Stomach smooth muscle (tissue), 2 donors: ENCODE data around the gene IGF1R.

Source experiments
- H3K27ac ChIP-seq: one replicate; pipeline ENCODE4 v1.7.0; 2013; ENCODE audit warnings: mild to moderate bottlenecking, low read length, inconsistent platforms
- H3K27me3 ChIP-seq, 2 donors: one replicate each; pipeline ENCODE4 v1.7.0; 2013; ENCODE audit warnings: low read length in 2 of 2; ENCODE audit not compliant: insufficient read depth in 2 of 2, control insufficient read depth in 1 of 2
- H3K36me3 ChIP-seq, 2 donors: one replicate each; pipeline ENCODE4 v1.7.0; 2013; ENCODE audit warnings: low read length in 2 of 2; ENCODE audit not compliant: control insufficient read depth in 2 of 2, insufficient read depth in 2 of 2
- H3K4me1 ChIP-seq: one replicate; pipeline ENCODE4 v1.7.0; 2013; ENCODE audit warnings: low read length; ENCODE audit not compliant: control insufficient read depth, insufficient read depth
- H3K4me3 ChIP-seq, 2 donors: one replicate each; pipeline ENCODE4 v1.7.0; 2013; ENCODE audit warnings: low read length in 2 of 2
- H3K9ac ChIP-seq, 2 donors: one replicate each; pipeline ENCODE4 v1.7.0; 2013; ENCODE audit warnings: low read length in 2 of 2, mild to moderate bottlenecking in 1 of 2
- H3K9me3 ChIP-seq, 2 donors: one replicate each; pipeline ENCODE4 v1.7.0; 2013; ENCODE audit warnings: low read length in 2 of 2; ENCODE audit not compliant: control insufficient read depth in 2 of 2
- donor health status: healthy.
- donor health status: Pancreatic carcinoma.

The IGF1R gene

GRCh38 chr15:98845138-98845884 lies 197.0 kb downstream of the IGF1R start:
- Histone ChIP-seq H3K27me3 (no peaks in the 10 kb centered on the region), H3K9me3 (no peaks in the 10 kb centered on the region), H3K9ac (no peak overlapping the region), H3K4me1 (peaks cover 12% of the 10 kb centered on the region), H3K36me3 (no peaks in the 10 kb centered on the region), H3K4me3 (no peak overlapping the region), H3K27ac (no peak overlapping the region)

GRCh38 chr15:98850961-98851572 lies 202.7 kb downstream of the IGF1R start:
- no peaks in the 10 kb centered on the region for H3K27me3 ChIP-seq
- peak overlapping the region in 1 of 2 donors; percentile 61 for H3K9ac ChIP-seq
- H3K4me3 ChIP-seq, result peak overlapping the region; percentile 44 to 74
- H3K4me1 ChIP-seq, result peaks cover 59% of the 10 kb centered on the region
- H3K27ac ChIP-seq, result peak overlapping the region; percentile 91
- H3K9me3 ChIP-seq, result no peaks in the 10 kb centered on the region
- H3K36me3 ChIP-seq, result no peaks in the 10 kb centered on the region

GRCh38 chr15:98853161-98853560 lies 204.8 kb downstream of the IGF1R start:
- peak overlapping the region; percentile 74 to 82 for H3K4me3 ChIP-seq
- H3K9me3 ChIP-seq, result no peaks in the 10 kb centered on the region
- H3K4me1 ChIP-seq, result peaks cover 67% of the 10 kb centered on the region
- no peaks in the 10 kb centered on the region for H3K27me3 ChIP-seq
- H3K36me3 ChIP-seq, result no peaks in the 10 kb centered on the region
- H3K9ac ChIP-seq, result peak overlapping the region; percentile 54 to 80
- peak overlapping the region; percentile 91 for H3K27ac ChIP-seq

- H3K27ac ChIP-seq, result peak overlapping the region; percentile 91
- H3K9me3 ChIP-seq, result no peaks in the 10 kb centered on the region
- peak overlapping the region; percentile 29 to 46 for H3K9ac ChIP-seq
- H3K4me1 ChIP-seq, result peaks cover 67% of the 10 kb centered on the region
- H3K27me3 ChIP-seq, result no peaks in the 10 kb centered on the region
- peak overlapping the region in 1 of 2 donors; percentile 82 for H3K4me3 ChIP-seq
- H3K36me3 ChIP-seq, result no peaks in the 10 kb centered on the region
Observed at GRCh38 chr15:98853617-98854420, 205.5 kb downstream of the IGF1R start.

GRCh38 chr15:98854496-98854895 lies 206.2 kb downstream of the IGF1R start:
- Histone ChIP-seq H3K4me3 (peak overlapping the region in 1 of 2 donors; percentile 22), H3K27me3 (no peaks in the 10 kb centered on the region), H3K4me1 (peaks cover 67% of the 10 kb centered on the region), H3K36me3 (no peaks in the 10 kb centered on the region), H3K9me3 (no peaks in the 10 kb centered on the region), H3K9ac (peak overlapping the region; percentile 29 to 43), H3K27ac (peak overlapping the region; percentile 91)

- Histone ChIP-seq H3K27me3 (no peaks in the 10 kb centered on the region), H3K9ac (peak overlapping the region in 1 of 2 donors; percentile 43), H3K4me3 (no peak overlapping the region), H3K4me1 (peaks cover 63% of the 10 kb centered on the region), H3K9me3 (no peaks in the 10 kb centered on the region), H3K27ac (peak overlapping the region; percentile 91), H3K36me3 (no peaks in the 10 kb centered on the region)
Observed at GRCh38 chr15:98855067-98855814, 206.9 kb downstream of the IGF1R start.

GRCh38 chr15:98855815-98856531 lies 207.6 kb downstream of the IGF1R start:
- Histone ChIP-seq H3K9ac (peak overlapping the region in 1 of 2 donors; percentile 5), H3K4me3 (peak overlapping the region in 1 of 2 donors; percentile 8), H3K36me3 (no peaks in the 10 kb centered on the region), H3K27me3 (no peaks in the 10 kb centered on the region), H3K27ac (peak overlapping the region; percentile 91), H3K9me3 (no peaks in the 10 kb centered on the region), H3K4me1 (peaks cover 57% of the 10 kb centered on the region)

GRCh38 chr15:98856532-98856907 lies 208.2 kb downstream of the IGF1R start:
- Histone ChIP-seq H3K27me3 (no peaks in the 10 kb centered on the region), H3K9ac (peak overlapping the region in 1 of 2 donors; percentile 5), H3K4me3 (no peak overlapping the region), H3K4me1 (peaks cover 51% of the 10 kb centered on the region), H3K36me3 (no peaks in the 10 kb centered on the region), H3K9me3 (no peaks in the 10 kb centered on the region), H3K27ac (peak overlapping the region; percentile 91)

GRCh38 chr15:98858610-98859023 lies 210.3 kb downstream of the IGF1R start:
- no peaks in the 10 kb centered on the region for H3K36me3 ChIP-seq
- no peaks in the 10 kb centered on the region for H3K9me3 ChIP-seq
- peaks cover 35% of the 10 kb centered on the region for H3K4me1 ChIP-seq
- no peaks in the 10 kb centered on the region for H3K27me3 ChIP-seq
- H3K9ac ChIP-seq, result no peak overlapping the region
- H3K4me3 ChIP-seq, result no peak overlapping the region
- no peak overlapping the region for H3K27ac ChIP-seq

- Histone ChIP-seq H3K27me3 (no peaks in the 10 kb centered on the region), H3K4me3 (no peak overlapping the region), H3K36me3 (no peaks in the 10 kb centered on the region), H3K9me3 (no peaks in the 10 kb centered on the region), H3K27ac (no peak overlapping the region), H3K9ac (no peak overlapping the region), H3K4me1 (peaks cover 30% of the 10 kb centered on the region)
Observed at GRCh38 chr15:98859149-98859548, 210.8 kb downstream of the IGF1R start.
